ENCODE results near the gene LOC101059915.

LOC101059915 gene

GRCh38 chrX:71668248-71668595 is 876 bp downstream of the LOC101059915 start:
- Histone ChIP-seq H2AFZ (ENCODE audit: low read depth, low read length) (no peak overlapping the region), H3K27ac (ENCODE audit: insufficient read depth, low read depth, low read length) (no peak overlapping the region), H3K4me2 (ENCODE audit: insufficient read depth, low read length) (no peak overlapping the region), H3K9me1 (replicated peaks; ENCODE audit: control insufficient read depth, extremely low read depth, insufficient read depth, low read length) (no peaks in the 10 kb centered on the region), H3K9me3 (replicated peaks; ENCODE audit: control insufficient read depth, insufficient read depth, low read length) (no peaks in the 10 kb centered on the region), H3K27me3 (ENCODE audit: control insufficient read depth in 2 of 2, insufficient read depth in 2 of 2, low read length in 2 of 2) (no peaks in the 10 kb centered on the region), H3K9ac (replicated peaks; ENCODE audit: extremely low read depth, insufficient read depth, low read length) (no peak overlapping the region), H3K79me2 (ENCODE audit: control insufficient read depth, insufficient read depth, low read length) (no peaks in the 10 kb centered on the region), H3K36me3 (ENCODE audit: control insufficient read depth in 2 of 2, extremely low read depth in 1 of 2, insufficient read depth in 2 of 2, low read length in 2 of 2) (no peaks in the 10 kb centered on the region), H4K20me1 (replicated peaks; ENCODE audit: control insufficient read depth, extremely low read depth, insufficient read depth, low read length) (no peaks in the 10 kb centered on the region), H3K4me3 (replicated peaks in 1 of 3; ENCODE audit: insufficient read depth in 1 of 3, low read depth in 1 of 3, low read length in 3 of 3) (no peak overlapping the region), H3K4me1 (ENCODE audit: control insufficient read depth, extremely low read depth, insufficient read depth, low read length) (no peaks in the 10 kb centered on the region)
- TF ChIP-seq MAX (IDR thresholded peaks at IDR 0.05; ENCODE audit: insufficient read depth, insufficient read length) (no peak), MYC (IDR thresholded peaks at IDR 0.05; ENCODE audit: low read depth, low read length) (no peak), JUN (IDR thresholded peaks at IDR 0.05; ENCODE audit: borderline replicate concordance, insufficient read depth, insufficient read length, low read depth) (no peak), GATA2 (IDR thresholded peaks at IDR 0.05; ENCODE audit: insufficient read depth, insufficient read length, low read depth, low read length) (no peak), EZH2 (IDR thresholded peaks at IDR 0.05; ENCODE audit: borderline replicate concordance, low read depth, low read length, severe bottlenecking) (no peak), POLR2A (IDR thresholded peaks at IDR 0.05; ENCODE audit: low read depth, low read length) (no peak), POLR2AphosphoS5 (IDR thresholded peaks at IDR 0.05; ENCODE audit: insufficient read depth, low read depth, low read length) (no peak), FOS (IDR thresholded peaks at IDR 0.05; ENCODE audit: borderline replicate concordance, insufficient read depth, low read length) (no peak)
- TF ChIP-seq, protein P1, sequence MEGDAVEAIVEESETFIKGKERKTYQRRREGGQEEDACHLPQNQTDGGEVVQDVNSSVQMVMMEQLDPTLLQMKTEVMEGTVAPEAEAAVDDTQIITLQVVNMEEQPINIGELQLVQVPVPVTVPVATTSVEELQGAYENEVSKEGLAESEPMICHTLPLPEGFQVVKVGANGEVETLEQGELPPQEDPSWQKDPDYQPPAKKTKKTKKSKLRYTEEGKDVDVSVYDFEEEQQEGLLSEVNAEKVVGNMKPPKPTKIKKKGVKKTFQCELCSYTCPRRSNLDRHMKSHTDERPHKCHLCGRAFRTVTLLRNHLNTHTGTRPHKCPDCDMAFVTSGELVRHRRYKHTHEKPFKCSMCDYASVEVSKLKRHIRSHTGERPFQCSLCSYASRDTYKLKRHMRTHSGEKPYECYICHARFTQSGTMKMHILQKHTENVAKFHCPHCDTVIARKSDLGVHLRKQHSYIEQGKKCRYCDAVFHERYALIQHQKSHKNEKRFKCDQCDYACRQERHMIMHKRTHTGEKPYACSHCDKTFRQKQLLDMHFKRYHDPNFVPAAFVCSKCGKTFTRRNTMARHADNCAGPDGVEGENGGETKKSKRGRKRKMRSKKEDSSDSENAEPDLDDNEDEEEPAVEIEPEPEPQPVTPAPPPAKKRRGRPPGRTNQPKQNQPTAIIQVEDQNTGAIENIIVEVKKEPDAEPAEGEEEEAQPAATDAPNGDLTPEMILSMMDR (IDR thresholded peaks at IDR 0.05; ENCODE audit: extremely low read depth in 1 of 2, insufficient read depth in 1 of 2, low read depth in 1 of 2, low read length in 2 of 2): no peak
- intact Hi-C loops (cut with micrococcal nuclease) (no loop called here), dilution Hi-C loops (cut with MboI; ENCODE audit: extremely low pct_ligation_motif_present, low sequenced_read_pairs) (no loop called here)
- POLR2A ChIA-PET: no interaction called here
- BruUV-seq (replicated peaks): no TSS peak
- FAIRE-seq (no peak), DNase-seq (ENCODE audit: low read depth, low spot score) (no peak)
- CTCF ChIA-PET: no interaction called here

Measured in endothelial cell of umbilical vein (primary cell).